GM12872 (cell line): ENCODE data around the gene EFEMP2.

ENCODE experiments used
- CTCF ChIP-seq: IDR thresholded peaks from 3 replicates; pipeline ENCODE4 v1.5.1; 2011; ENCODE audit warnings: low read depth, mild to moderate bottlenecking, low read length, moderate library complexity; ENCODE audit not compliant: insufficient read depth

The EFEMP2 gene

GRCh38 chr11:65892661-65893317 lies 20.2 kb upstream of the EFEMP2 start:
- TF ChIP-seq CTCF, result no peak

GRCh38 chr11:65891219-65892136 lies 18.9 kb upstream of the EFEMP2 start:
- TF ChIP-seq CTCF, result peak; percentile 68

GRCh38 chr11:65890324-65891218 lies 18.0 kb upstream of the EFEMP2 start, which contains the start of gene CCDC85B:
Gene CCDC85B, plus strand, starts transcription at chr11:65890673. Its CDS starts 111 bp downstream, at chr11:65890784.
- no peak for TF ChIP-seq CTCF

- peak; percentile 82 for TF ChIP-seq CTCF
Measured at GRCh38 chr11:65888163-65888814, 15.7 kb upstream of the EFEMP2 start, which contains the start of gene FIBP. Gene FIBP, minus strand, starts transcription at chr11:65888471. Its CDS starts 53 bp downstream, at chr11:65888418.

- TF ChIP-seq CTCF, result no peak
Measured at GRCh38 chr11:65887723-65888162, 15.1 kb upstream of the EFEMP2 start.

GRCh38 chr11:65886826-65887722 lies 14.5 kb upstream of the EFEMP2 start:
- no peak for TF ChIP-seq CTCF
